PC-9 (cell line): ENCODE measurements around the gene RLIM.

Source experiments
- EZH2 ChIP-seq: fragments of 200-600 bp; sonication (generic); IDR thresholded peaks from 2 replicates; pipeline ENCODE4 v1.8.0; 2017; ENCODE audit warnings: antibody characterized with exemption, low read depth
- TF ChIP-seq, protein P1 (sequence below): fragments of 200-600 bp; sonication (generic); conservative IDR thresholded peaks from 2 replicates; pipeline ENCODE4 v1.6.1; 2017; ENCODE audit warnings: mixed run types, antibody characterized with exemption, mild to moderate bottlenecking, moderate library complexity

- TF ChIP-seq, protein P1, sequence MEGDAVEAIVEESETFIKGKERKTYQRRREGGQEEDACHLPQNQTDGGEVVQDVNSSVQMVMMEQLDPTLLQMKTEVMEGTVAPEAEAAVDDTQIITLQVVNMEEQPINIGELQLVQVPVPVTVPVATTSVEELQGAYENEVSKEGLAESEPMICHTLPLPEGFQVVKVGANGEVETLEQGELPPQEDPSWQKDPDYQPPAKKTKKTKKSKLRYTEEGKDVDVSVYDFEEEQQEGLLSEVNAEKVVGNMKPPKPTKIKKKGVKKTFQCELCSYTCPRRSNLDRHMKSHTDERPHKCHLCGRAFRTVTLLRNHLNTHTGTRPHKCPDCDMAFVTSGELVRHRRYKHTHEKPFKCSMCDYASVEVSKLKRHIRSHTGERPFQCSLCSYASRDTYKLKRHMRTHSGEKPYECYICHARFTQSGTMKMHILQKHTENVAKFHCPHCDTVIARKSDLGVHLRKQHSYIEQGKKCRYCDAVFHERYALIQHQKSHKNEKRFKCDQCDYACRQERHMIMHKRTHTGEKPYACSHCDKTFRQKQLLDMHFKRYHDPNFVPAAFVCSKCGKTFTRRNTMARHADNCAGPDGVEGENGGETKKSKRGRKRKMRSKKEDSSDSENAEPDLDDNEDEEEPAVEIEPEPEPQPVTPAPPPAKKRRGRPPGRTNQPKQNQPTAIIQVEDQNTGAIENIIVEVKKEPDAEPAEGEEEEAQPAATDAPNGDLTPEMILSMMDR: no peak
- TF ChIP-seq EZH2: no peak
These were observed 28.7 kb downstream of the RLIM start for GRCh38 chrX:74585766-74586165.
